Activated CD8-positive, alpha-beta memory T cell treated with anti-CD3 and anti-CD28 coated beads, Interleukin-2, amount 10 ng/mL, durations not matched to agents 7 days and 5 days (primary cell): ENCODE data around the gene FGGY. TPM values are rescaled to one million over a fixed set of nuclear protein-coding genes. Genes with fewer than 3 reads are reported as not detected.

ENCODE experiments used
- microRNA-seq: library from miRNA; unstranded; fragments of <30 nt; microRNA quantifications from one replicate; pipeline ENCODE4 v1.2.0, GENCODE V29; 2022
- total RNA-seq, 2 experiments: library from RNA; stranded (reverse); gene quantifications; one replicate each; pipeline ENCODE4 v1.2.3, GENCODE V29; 2021

Gene FGGY
- total RNA-seq, 2 experiments from 2014 or later, result 15.8 to 16.7 TPM

Small RNA genes lying within 50 kb of the gene (microRNA-seq; reads per million reads assigned to microRNA genes)
- gene MIR4711, result not detected
